ENCODE measurements around the gene PRSS57. TPM values are rescaled to one million over a fixed set of nuclear protein-coding genes. Genes with fewer than 3 reads are reported as not detected.

PRSS57 gene
- total and polyA plus RNA-seq, 2 of the 13 experiments (the other 11 are each of a cell fraction or from before 2014, with no cell fraction given) = 0.12 TPM; not detected in 1

GRCh38 chr19:674282-675151 lies 20.7 kb downstream of the PRSS57 start (continued):
- TF ChIP-seq KIAA2018 (CRISPR knock-in tag; IDR thresholded peaks at IDR 0.05; ENCODE audit: borderline replicate concordance) = no peak
- no peak for TF ChIP-seq NKX3-1 (CRISPR knock-in tag; IDR thresholded peaks at IDR 0.05)
- TF ChIP-seq SOX13 (IDR thresholded peaks at IDR 0.05) = no peak
- peak in 1 of 2 experiments; percentile 19; a peak in 1 of 4 replicates for TF ChIP-seq SOX13 (CRISPR knock-in tag; conservative IDR thresholded peaks at IDR 0.05 in 1 of 2, IDR thresholded peaks at IDR 0.05 in 1 of 2)
- TF ChIP-seq ZSCAN22 (CRISPR knock-in tag; IDR thresholded peaks at IDR 0.05) = no peak
- no peak for TF ChIP-seq ONECUT2 (CRISPR knock-in tag; IDR thresholded peaks at IDR 0.05)
- peak; percentile 97 for TF ChIP-seq RXRA (CRISPR knock-in tag; IDR thresholded peaks at IDR 0.05)
- no peak for TF ChIP-seq ASH2L (IDR thresholded peaks at IDR 0.05; ENCODE audit: insufficient read length, low read depth, low read length)
- peak; percentile 35; the same call in 1 of the 2 replicates for TF ChIP-seq KDM2A (CRISPR knock-in tag; IDR thresholded peaks at IDR 0.05; ENCODE audit: borderline replicate concordance, low read depth)
- TF ChIP-seq ZNF776 (CRISPR knock-in tag; IDR thresholded peaks at IDR 0.05) = no peak
- TF ChIP-seq JUND (CRISPR knock-in tag; IDR thresholded peaks at IDR 0.05) = no peak
- TF ChIP-seq MLX (CRISPR knock-in tag; IDR thresholded peaks at IDR 0.05) = no peak
- no peak for TF ChIP-seq FUBP1 (CRISPR knock-in tag; IDR thresholded peaks at IDR 0.05; ENCODE audit: borderline replicate concordance)
- TF ChIP-seq MED8 (CRISPR knock-in tag; IDR thresholded peaks at IDR 0.05; ENCODE audit: insufficient replicate concordance) = no peak
- TF ChIP-seq SUZ12 (IDR thresholded peaks at IDR 0.05; ENCODE audit: low read depth, low read length) = no peak
- no peak for TF ChIP-seq MIER2 (CRISPR knock-in tag; IDR thresholded peaks at IDR 0.05)
- no peak for TF ChIP-seq PRPF4 (IDR thresholded peaks at IDR 0.05; ENCODE audit: low read depth, low read length, poor library complexity, severe bottlenecking)
- TF ChIP-seq MTA1 (CRISPR knock-in tag; IDR thresholded peaks at IDR 0.05; ENCODE audit: borderline replicate concordance) = peak; percentile 57; the same call in 1 of the 2 replicates
- 0 out of 2 replicates have a peak, but pooled peaks have one; percentile 19 for TF ChIP-seq ETV5 (CRISPR knock-in tag; IDR thresholded peaks at IDR 0.05; ENCODE audit: borderline replicate concordance)

All from HepG2 (cell line).